IMR-90 (cell line): ENCODE measurements around the gene ABCA7. TPM values are rescaled to one million over a fixed set of nuclear protein-coding genes. Genes with fewer than 3 reads are reported as not detected.
A peak's percentile ranks its signal among the peaks of the same experiment; 100 is the strongest.

Experiments used
- ATAC-seq: fragments of 200-7000 bp; cut with Tn5 transposase; 2 replicates; pipeline ENCODE4 v1.9.1; 2020; ENCODE audit warnings: low read depth, mild to moderate bottlenecking, moderate library complexity
- BruUV-seq: library from RNA; stranded (reverse); fragments of 400-500 nt; replicated peaks from 2 replicates; lab custom pipeline; 2021; lab: Mats Ljungman, UMichigan
- CTCF ChIA-PET: fragments of 300-600 bp; formaldehyde crosslinking; extraction: SDS; loops from one replicate; lab custom pipeline; 2021; ENCODE audit warnings: antibody characterized with exemption; lab: Yijun Ruan, JAX
- POLR2A ChIA-PET: fragments of 300-600 bp; sonication (Branson Sonifier 250); formaldehyde crosslinking; loops from one replicate; lab custom pipeline; 2022; ENCODE audit warnings: antibody characterized with exemption; ENCODE audit not compliant: unreplicated experiment; lab: Charles Lee
- DNase-seq: peaks from one replicate; pipeline ENCODE4 v3.0.0; 2013
- H2AFZ ChIP-seq: replicated peaks from 2 replicates; pipeline ENCODE3; 2013; ENCODE audit warnings: low read length, mild to moderate bottlenecking; ENCODE audit not compliant: poor library complexity
- H2AK5ac ChIP-seq: 2 replicates; pipeline ENCODE4 v1.6.1; 2013; ENCODE audit warnings: low read depth, low read length, inconsistent platforms
- H2AK9ac ChIP-seq: replicated peaks from 2 replicates; pipeline ENCODE3; 2013; ENCODE audit warnings: mild to moderate bottlenecking, low read depth, low read length, moderate library complexity; ENCODE audit not compliant: poor library complexity
- H2BK120ac ChIP-seq: 2 replicates; pipeline ENCODE4 v1.6.1; 2013; ENCODE audit warnings: low read depth, low read length, inconsistent platforms
- H2BK15ac ChIP-seq: 3 replicates; pipeline ENCODE4 v1.6.1; 2013; ENCODE audit warnings: low read depth, low read length, inconsistent platforms
- H2BK20ac ChIP-seq: 2 replicates; pipeline ENCODE4 v1.6.1; 2013; ENCODE audit warnings: low read depth, mild to moderate bottlenecking, inconsistent platforms, low read length, moderate library complexity
- H2BK5ac ChIP-seq: 2 replicates; pipeline ENCODE4 v1.6.1; 2013; ENCODE audit warnings: mild to moderate bottlenecking, low read depth, low read length, inconsistent platforms; ENCODE audit not compliant: poor library complexity, severe bottlenecking
- H3K14ac ChIP-seq: replicated peaks from 2 replicates; pipeline ENCODE4 v1.6.1; 2013; ENCODE audit warnings: low read depth, low read length, inconsistent platforms
- H3K18ac ChIP-seq: 2 replicates; pipeline ENCODE4 v1.6.1; 2013; ENCODE audit warnings: low read depth, low read length, control low read depth
- H3K23ac ChIP-seq: 2 replicates; pipeline ENCODE4 v1.6.1; 2013; ENCODE audit warnings: low read depth, low read length, inconsistent platforms
- H3K27ac ChIP-seq: 2 replicates; pipeline ENCODE4 v1.5.1; 2013; ENCODE audit warnings: mild to moderate bottlenecking, control low read depth, low read length; ENCODE audit not compliant: insufficient read depth
- H3K27me3 ChIP-seq: 2 replicates; pipeline ENCODE4 v1.6.1; 2013; ENCODE audit warnings: low read length; ENCODE audit not compliant: control insufficient read depth, insufficient read depth
- H3K36me3 ChIP-seq: 2 replicates; pipeline ENCODE4 v1.6.1; 2013; ENCODE audit warnings: low read length, mixed read lengths; ENCODE audit not compliant: control insufficient read depth, insufficient read depth
- H3K4ac ChIP-seq: 2 replicates; pipeline ENCODE4 v1.6.1; 2013; ENCODE audit warnings: low read depth, low read length, inconsistent platforms
- H3K4me1 ChIP-seq: 2 replicates; pipeline ENCODE4 v1.6.1; 2013; ENCODE audit warnings: low read length, mixed read lengths; ENCODE audit not compliant: control insufficient read depth, insufficient read depth
- H3K4me2 ChIP-seq: 2 replicates; pipeline ENCODE4 v1.6.1; 2013; ENCODE audit warnings: low read depth, mild to moderate bottlenecking, control low read depth, low read length, moderate library complexity
- H3K4me3 ChIP-seq: 2 replicates; pipeline ENCODE4 v1.5.1; 2013; ENCODE audit warnings: low read depth, mild to moderate bottlenecking, control low read depth, low read length, moderate library complexity; ENCODE audit not compliant: insufficient read depth
- H3K56ac ChIP-seq: 2 replicates; pipeline ENCODE4 v1.6.1; 2013; ENCODE audit warnings: low read length, inconsistent platforms; ENCODE audit not compliant: insufficient read depth; ENCODE audit errors: extremely low read depth
- H3K79me1 ChIP-seq, 2 experiments: 2 replicates each; pipeline ENCODE4 v1.6.1; 2013; ENCODE audit warnings: low read length in 2 of 2, inconsistent platforms in 1 of 2, low read depth in 1 of 2
- H3K9ac ChIP-seq: 2 replicates; pipeline ENCODE4 v1.6.1; 2013; ENCODE audit warnings: low read depth, low read length, control low read depth
- H3K9me1 ChIP-seq: 2 replicates; pipeline ENCODE4 v1.6.1; 2013; ENCODE audit warnings: low read length, inconsistent platforms; ENCODE audit not compliant: insufficient read depth
- H3K9me3 ChIP-seq: 2 replicates; pipeline ENCODE4 v1.6.1; 2013; ENCODE audit warnings: low read length; ENCODE audit not compliant: control insufficient read depth, insufficient read depth
- H4K20me1 ChIP-seq: 2 replicates; pipeline ENCODE4 v1.6.1; 2013; ENCODE audit warnings: low read length, inconsistent platforms; ENCODE audit not compliant: insufficient read depth
- H4K5ac ChIP-seq: 2 replicates; pipeline ENCODE4 v1.6.1; 2013; ENCODE audit warnings: mild to moderate bottlenecking, low read depth, low read length, control low read depth
- H4K8ac ChIP-seq, 2 experiments: 2 replicates each; pipeline ENCODE4 v1.6.1; 2013; ENCODE audit warnings: low read depth in 2 of 2, low read length in 2 of 2, control low read depth in 1 of 2, inconsistent platforms in 1 of 2
- H4K91ac ChIP-seq: 2 replicates; pipeline ENCODE4 v1.6.1; 2013; ENCODE audit warnings: low read depth, low read length, inconsistent platforms; ENCODE audit not compliant: insufficient read depth
- CEBPB ChIP-seq: IDR thresholded peaks from 2 replicates; pipeline ENCODE4 v1.6.1; 2012; ENCODE audit warnings: low read depth, low read length, improper control_type of control experiment
- FOS ChIP-seq: fragments of 150-350 bp; IDR thresholded peaks from 2 replicates; pipeline ENCODE4 v1.6.1; 2016; ENCODE audit warnings: low read depth, low read length
- MAFK ChIP-seq: IDR thresholded peaks from 2 replicates; pipeline ENCODE4 v1.6.1; 2012; ENCODE audit warnings: low read depth, low read length, improper control_type of control experiment
- MAZ ChIP-seq: IDR thresholded peaks from 2 replicates; pipeline ENCODE4 v1.6.1; 2012; ENCODE audit warnings: low read depth, mild to moderate bottlenecking, low read length, improper control_type of control experiment, moderate library complexity, borderline replicate concordance
- NFE2L2 ChIP-seq: fragments of 150-350 bp; IDR thresholded peaks from 2 replicates; pipeline ENCODE4 v1.6.1; 2016; ENCODE audit warnings: low read depth, mild to moderate bottlenecking, low read length
- RFX5 ChIP-seq: IDR thresholded peaks from 2 replicates; pipeline ENCODE4 v1.8.0; 2012; ENCODE audit warnings: low read depth, mild to moderate bottlenecking, low read length, moderate library complexity
- SMC3 ChIP-seq: fragments of 150-350 bp; IDR thresholded peaks from 2 replicates; pipeline ENCODE4 v1.6.1; 2016; ENCODE audit warnings: low read depth, mild to moderate bottlenecking, antibody characterized with exemption, low read length, moderate library complexity
- WGBS, 2 experiments: methylation state at CpG; one replicate each; pipeline versions ENCODE4 v1.1.5 to v1.1.7; 2013; ENCODE audit warnings: missing lambda C conversion rate in 2 of 2; ENCODE audit not compliant: insufficient read length in 1 of 2; ENCODE audit errors: extremely low coverage in 2 of 2; 5-methylcytosine and 5-hydroxymethylcytosine counted together
- dilution Hi-C: fragments of 300-500 bp; cut with HindIII; formaldehyde crosslinking; loops from one replicate; pipeline ENCODE4 v1.14.3; 2018; ENCODE audit warnings: low sequenced_read_pairs; ENCODE audit not compliant: unreplicated experiment
- in situ Hi-C: fragments of 300-500 bp; cut with MboI; formaldehyde crosslinking; loops from 3 replicates; pipeline ENCODE4 v1.14.3; 2019; ENCODE audit warnings: low sequenced_read_pairs, inconsistent platforms, mixed read lengths
- intact Hi-C: fragments of 100-400 bp; cut with micrococcal nuclease; formaldehyde crosslinking; loops from 2 replicates; pipeline ENCODE4 v1.10.0; 2022
- polyA plus RNA-seq, 3 experiments: library from polyadenylated mRNA; depleted of rRNA; stranded (reverse); fragments of >200 nt; gene quantifications; 2 replicates each; pipeline ENCODE4 v1.2.3, GENCODE V29; 2012; ENCODE audit warnings: low replicate concordance in 1 of 3
- total RNA-seq: library from RNA; depleted of rRNA; stranded (reverse); fragments of >200 nt; gene quantifications from 2 replicates; pipeline ENCODE4 v1.2.3, GENCODE V29; 2012
- TF ChIP-seq, protein P1 (sequence below): fragments of 150-350 bp; IDR thresholded peaks from 2 replicates; pipeline ENCODE4 v1.6.1; 2016; ENCODE audit warnings: low read depth, mild to moderate bottlenecking, low read length, moderate library complexity, borderline replicate concordance
- TF ChIP-seq, protein P2 (sequence below): conservative IDR thresholded peaks from 2 replicates; pipeline ENCODE4 v1.5.1; 2012; ENCODE audit warnings: mild to moderate bottlenecking, low read depth, low read length, improper control_type of control experiment

The ABCA7 gene
- total and polyA plus RNA-seq, 2 of the 4 experiments (the other 2 are of a cell fraction): 0.36 to 3.3 TPM

DNA sequence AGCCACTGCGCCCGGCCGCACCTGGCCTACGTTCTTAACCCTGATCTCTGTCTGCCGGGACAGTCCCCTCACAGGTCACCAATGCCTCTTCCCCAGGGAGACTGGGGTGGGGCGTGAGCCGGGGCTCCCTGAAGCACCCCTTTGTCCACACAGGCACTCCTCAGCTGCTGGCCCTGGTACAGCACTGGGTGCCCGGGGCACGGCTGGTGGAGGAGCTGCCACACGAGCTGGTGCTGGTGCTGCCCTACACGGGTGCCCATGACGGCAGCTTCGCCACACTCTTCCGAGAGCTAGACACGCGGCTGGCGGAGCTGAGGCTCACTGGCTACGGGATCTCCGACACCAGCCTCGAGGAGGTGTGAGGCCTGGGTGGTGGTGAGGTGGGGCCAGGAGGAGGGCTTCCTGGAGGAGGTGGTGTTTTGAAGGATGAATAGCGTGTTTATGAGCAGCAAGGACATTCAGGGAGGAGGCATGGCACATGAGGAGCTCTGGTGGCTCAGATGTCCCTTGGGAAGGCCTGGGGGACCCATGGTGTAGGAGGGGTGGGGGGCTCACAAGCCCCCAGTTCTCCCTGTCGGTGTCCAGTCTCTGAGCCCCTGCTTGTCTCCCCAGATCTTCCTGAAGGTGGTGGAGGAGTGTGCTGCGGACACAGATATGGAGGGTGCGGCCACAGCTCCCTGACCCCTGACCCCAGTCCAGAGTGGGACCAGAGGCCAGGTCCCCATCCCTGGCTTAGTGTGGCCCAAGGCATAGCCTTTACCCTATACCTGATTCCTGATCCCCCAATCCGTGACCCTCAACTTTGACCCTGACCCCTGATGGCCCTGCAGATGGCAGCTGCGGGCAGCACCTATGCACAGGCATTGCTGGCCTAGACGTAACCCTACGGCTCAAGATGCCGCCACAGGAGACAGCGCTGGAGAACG is 13.5 kb downstream of the ABCA7 start:
- peak overlapping the region; percentile 55 for H2AK9ac ChIP-seq
- intact Hi-C loops (no loop called here), dilution Hi-C loops (no loop called here), in situ Hi-C loops (no loop called here)
- 86% methylated on average over 15 of the region's 31 CpGs; no CpG with 5 or more reads in 1 of the 2 experiments for WGBS, 2 experiments
- no peak overlapping the region for H3K18ac ChIP-seq
- H3K4me3 ChIP-seq: no peak overlapping the region
- H3K9ac ChIP-seq: no peak overlapping the region
- no TSS peak for BruUV-seq
- peaks cover 36% of the 10 kb centered on the region for H3K9me3 ChIP-seq
- ATAC-seq: no peak
- DNase-seq: no peak
- no peak overlapping the region for H4K5ac ChIP-seq
- H4K91ac ChIP-seq: no peak overlapping the region
- no peak overlapping the region for H3K56ac ChIP-seq
- no peak overlapping the region for H3K14ac ChIP-seq
- H3K27me3 ChIP-seq: no peaks in the 10 kb centered on the region
- no peak overlapping the region for H3K27ac ChIP-seq
- H2BK5ac ChIP-seq: no peak overlapping the region
- no peak overlapping the region for H2AFZ ChIP-seq
- ChIA-PET POLR2A (no interaction called here), CTCF (interaction anchor here (1.2 kb wide), 1 partner anchor 12 kb away, joined by 3 read pairs; no protein-coding TSS in a partner anchor)
- no peak for TF ChIP-seq FOS
- no peak for TF ChIP-seq SMC3
- TF ChIP-seq, protein P1, sequence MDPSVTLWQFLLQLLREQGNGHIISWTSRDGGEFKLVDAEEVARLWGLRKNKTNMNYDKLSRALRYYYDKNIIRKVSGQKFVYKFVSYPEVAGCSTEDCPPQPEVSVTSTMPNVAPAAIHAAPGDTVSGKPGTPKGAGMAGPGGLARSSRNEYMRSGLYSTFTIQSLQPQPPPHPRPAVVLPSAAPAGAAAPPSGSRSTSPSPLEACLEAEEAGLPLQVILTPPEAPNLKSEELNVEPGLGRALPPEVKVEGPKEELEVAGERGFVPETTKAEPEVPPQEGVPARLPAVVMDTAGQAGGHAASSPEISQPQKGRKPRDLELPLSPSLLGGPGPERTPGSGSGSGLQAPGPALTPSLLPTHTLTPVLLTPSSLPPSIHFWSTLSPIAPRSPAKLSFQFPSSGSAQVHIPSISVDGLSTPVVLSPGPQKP: no peak
- no peak for TF ChIP-seq MAZ
- TF ChIP-seq, protein P2, sequence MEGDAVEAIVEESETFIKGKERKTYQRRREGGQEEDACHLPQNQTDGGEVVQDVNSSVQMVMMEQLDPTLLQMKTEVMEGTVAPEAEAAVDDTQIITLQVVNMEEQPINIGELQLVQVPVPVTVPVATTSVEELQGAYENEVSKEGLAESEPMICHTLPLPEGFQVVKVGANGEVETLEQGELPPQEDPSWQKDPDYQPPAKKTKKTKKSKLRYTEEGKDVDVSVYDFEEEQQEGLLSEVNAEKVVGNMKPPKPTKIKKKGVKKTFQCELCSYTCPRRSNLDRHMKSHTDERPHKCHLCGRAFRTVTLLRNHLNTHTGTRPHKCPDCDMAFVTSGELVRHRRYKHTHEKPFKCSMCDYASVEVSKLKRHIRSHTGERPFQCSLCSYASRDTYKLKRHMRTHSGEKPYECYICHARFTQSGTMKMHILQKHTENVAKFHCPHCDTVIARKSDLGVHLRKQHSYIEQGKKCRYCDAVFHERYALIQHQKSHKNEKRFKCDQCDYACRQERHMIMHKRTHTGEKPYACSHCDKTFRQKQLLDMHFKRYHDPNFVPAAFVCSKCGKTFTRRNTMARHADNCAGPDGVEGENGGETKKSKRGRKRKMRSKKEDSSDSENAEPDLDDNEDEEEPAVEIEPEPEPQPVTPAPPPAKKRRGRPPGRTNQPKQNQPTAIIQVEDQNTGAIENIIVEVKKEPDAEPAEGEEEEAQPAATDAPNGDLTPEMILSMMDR: no peak
- no peak for TF ChIP-seq MAFK
- no peak for TF ChIP-seq CEBPB
- no peak for TF ChIP-seq NFE2L2
- no peak for TF ChIP-seq RFX5
- no peak overlapping the region for H4K8ac ChIP-seq
- H2AK5ac ChIP-seq: no peak overlapping the region
- no peaks in the 10 kb centered on the region for H4K20me1 ChIP-seq
- no peaks in the 10 kb centered on the region for H3K9me1 ChIP-seq
- no peak overlapping the region for H3K23ac ChIP-seq
- H3K4me1 ChIP-seq: no peaks in the 10 kb centered on the region
- no peak overlapping the region for H2BK120ac ChIP-seq
- no peak overlapping the region for H2BK20ac ChIP-seq
- H3K79me1 ChIP-seq: no peaks in the 10 kb centered on the region
- peaks cover 1% of the 10 kb centered on the region; the same call in 1 of the 2 replicates for H3K36me3 ChIP-seq
- H2BK15ac ChIP-seq: no peak overlapping the region
- no peak overlapping the region for H3K4ac ChIP-seq
- H3K4me2 ChIP-seq: no peak overlapping the region
